ENCODE results near the gene OR4A15.

The OR4A15 gene

GRCh38 chr11:55367674-55368073 lies at the start of gene OR4A15:
OR4A15 (plus strand) TSS chr11:55367974; CDS start chr11:55367974, 0 bp downstream.
- in situ Hi-C loops (cut with MboI; ENCODE audit: low sequenced_read_pairs, unreplicated experiment): loop anchor here (25.0 kb wide), 1 partner anchor 95 kb away; no protein-coding TSS in a partner anchor
- DNase-seq (ENCODE audit: low spot score): no peak
- TF ChIP-seq CTCF (IDR thresholded peaks at IDR 0.05; ENCODE audit: borderline replicate concordance, control extremely low read depth, extremely low read depth, insufficient read depth, missing control alignments): no peak

GRCh38 chr11:55324500-55324899 lies 43.3 kb upstream of the OR4A15 start:
- no peak for TF ChIP-seq CTCF (IDR thresholded peaks at IDR 0.05; ENCODE audit: borderline replicate concordance, control extremely low read depth, extremely low read depth, insufficient read depth, missing control alignments)
- in situ Hi-C loops (cut with MboI; ENCODE audit: low sequenced_read_pairs, unreplicated experiment): no loop called here
- no peak for DNase-seq (ENCODE audit: low spot score)

GRCh38 chr11:55342901-55343300 lies 24.9 kb upstream of the OR4A15 start, which contains the start of gene OR4A16:
OR4A16 (plus strand) TSS chr11:55343201; CDS start chr11:55343201, 0 bp downstream.
- DNase-seq (ENCODE audit: low spot score): no peak
- in situ Hi-C loops (cut with MboI; ENCODE audit: low sequenced_read_pairs, unreplicated experiment): no loop called here
- no peak for TF ChIP-seq CTCF (IDR thresholded peaks at IDR 0.05; ENCODE audit: borderline replicate concordance, control extremely low read depth, extremely low read depth, insufficient read depth, missing control alignments)

- in situ Hi-C loops (cut with MboI; ENCODE audit: low sequenced_read_pairs, unreplicated experiment): no loop called here
- DNase-seq (ENCODE audit: low spot score): no peak
- TF ChIP-seq CTCF (IDR thresholded peaks at IDR 0.05; ENCODE audit: borderline replicate concordance, control extremely low read depth, extremely low read depth, insufficient read depth, missing control alignments): no peak
Observed at GRCh38 chr11:55345306-55345705, 22.5 kb upstream of the OR4A15 start.

- no peak for DNase-seq (ENCODE audit: low spot score)
- in situ Hi-C loops (cut with MboI; ENCODE audit: low sequenced_read_pairs, unreplicated experiment): no loop called here
Observed at GRCh38 chr11:55349032-55349431, 18.7 kb upstream of the OR4A15 start.

GRCh38 chr11:55357560-55358184 lies 10.1 kb upstream of the OR4A15 start:
- in situ Hi-C loops (cut with MboI; ENCODE audit: low sequenced_read_pairs, unreplicated experiment): loop anchor here (25.0 kb wide), 1 partner anchor 105 kb away; no protein-coding TSS in a partner anchor
- no peak for DNase-seq (ENCODE audit: low spot score)
- no peak for TF ChIP-seq CTCF (IDR thresholded peaks at IDR 0.05; ENCODE audit: borderline replicate concordance, control extremely low read depth, extremely low read depth, insufficient read depth, missing control alignments)

More at GRCh38 chr11:55349032-55349431, 18.7 kb upstream of the OR4A15 start:
- no peak for TF ChIP-seq CTCF (IDR thresholded peaks at IDR 0.05; ENCODE audit: borderline replicate concordance, control extremely low read depth, extremely low read depth, insufficient read depth, missing control alignments)
